VCaP (cell line): Measurements from ENCODE around the gene S100A7A.

Experiments used
- H3K27ac ChIP-seq: fragments of 450-650 bp; 2 replicates; pipeline ENCODE4 v1.5.1; 2017
- CTCF ChIP-seq: fragments of 450-650 bp; conservative IDR thresholded peaks from 2 replicates; pipeline ENCODE4 v1.5.1; 2017; ENCODE audit warnings: mild to moderate bottlenecking, moderate library complexity

Gene S100A7A

GRCh38 chr1:153389401-153389800 lies 26.9 kb upstream of the S100A7A start:
- no peak for TF ChIP-seq CTCF

GRCh38 chr1:153389973-153390879 lies 26.1 kb upstream of the S100A7A start:
- no peak for TF ChIP-seq CTCF
- H3K27ac ChIP-seq: no peak overlapping the region

More at GRCh38 chr1:153389401-153389800, 26.9 kb upstream of the S100A7A start:
- no peak overlapping the region for H3K27ac ChIP-seq

- TF ChIP-seq CTCF: no peak
- H3K27ac ChIP-seq: no peak within 1 kb of the TSS
Measured at GRCh38 chr1:153390938-153391710, 25.2 kb upstream of the S100A7A start, which contains the start of gene S100A8. Gene S100A8, minus strand, starts transcription at chr1:153391073. Its CDS starts 538 bp downstream, at chr1:153390535.

- TF ChIP-seq CTCF: no peak
- no peak overlapping the region for H3K27ac ChIP-seq
Measured at GRCh38 chr1:153392258-153392657, 24.1 kb upstream of the S100A7A start.

GRCh38 chr1:153392822-153393221 lies 23.5 kb upstream of the S100A7A start:
- no peak overlapping the region for H3K27ac ChIP-seq
- no peak for TF ChIP-seq CTCF

- no peak overlapping the region for H3K27ac ChIP-seq
Measured at GRCh38 chr1:153393926-153394325, 22.4 kb upstream of the S100A7A start.

More at GRCh38 chr1:153393926-153394325, 22.4 kb upstream of the S100A7A start:
- TF ChIP-seq CTCF: no peak
